Smooth muscle cell (in vitro differentiated cells): ENCODE measurements around the gene APH1A. TPM values are rescaled to one million over a fixed set of nuclear protein-coding genes. Genes with fewer than 3 reads are reported as not detected.

Experiments used
- DNase-seq: peaks from one replicate; lab custom pipeline; 2025; ENCODE audit not compliant: unreplicated experiment; lab: John Stamatoyannopoulos, UW
- H2AFZ ChIP-seq: fragments of 200-600 bp; sonication (generic); 2 replicates; pipeline ENCODE4 v1.6.0; 2016; ENCODE audit warnings: antibody characterized with exemption, low read depth, mild to moderate bottlenecking
- H3F3A ChIP-seq: fragments of 200-600 bp; sonication (generic); 2 replicates; pipeline ENCODE4 v1.6.0; 2017; ENCODE audit warnings: antibody characterized with exemption, low read depth
- H3K27ac ChIP-seq: fragments of 200-600 bp; sonication (generic); 2 replicates; pipeline ENCODE4 v1.5.1; 2016; ENCODE audit warnings: low read depth, mild to moderate bottlenecking
- H3K27me3 ChIP-seq: fragments of 200-600 bp; sonication (generic); 2 replicates; pipeline ENCODE4 v1.6.1; 2016; ENCODE audit warnings: low read depth, mild to moderate bottlenecking
- H3K36me3 ChIP-seq: fragments of 200-600 bp; sonication (generic); 2 replicates; pipeline ENCODE4 v1.5.1; 2016; ENCODE audit warnings: low read depth
- H3K4me1 ChIP-seq: fragments of 200-600 bp; sonication (generic); 2 replicates; pipeline ENCODE4 v1.5.1; 2016; ENCODE audit warnings: low read depth
- H3K4me2 ChIP-seq: fragments of 200-600 bp; sonication (generic); 2 replicates; pipeline ENCODE4 v1.6.0; 2016; ENCODE audit warnings: mild to moderate bottlenecking
- H3K4me3 ChIP-seq: fragments of 200-600 bp; sonication (generic); 2 replicates; pipeline ENCODE4 v1.5.1; 2016; ENCODE audit warnings: mild to moderate bottlenecking
- H3K79me2 ChIP-seq: fragments of 200-600 bp; sonication (generic); 2 replicates; pipeline ENCODE4 v1.6.0; 2016; ENCODE audit warnings: low read depth, mild to moderate bottlenecking
- H3K9ac ChIP-seq: fragments of 200-600 bp; sonication (generic); 2 replicates; pipeline ENCODE4 v1.6.0; 2016; ENCODE audit warnings: low read depth
- H3K9me3 ChIP-seq: fragments of 200-600 bp; sonication (generic); replicated peaks from 2 replicates; pipeline ENCODE4 v1.5.1; 2016; ENCODE audit warnings: low read depth
- H4K20me1 ChIP-seq: fragments of 200-600 bp; sonication (generic); 2 replicates; pipeline ENCODE4 v1.6.0; 2016; ENCODE audit warnings: low read depth
- CTCF ChIP-seq: fragments of 200-600 bp; sonication (generic); IDR thresholded peaks from 2 replicates; pipeline ENCODE4 v1.5.1; 2017; ENCODE audit warnings: borderline replicate concordance, mild to moderate bottlenecking, antibody characterized with exemption; ENCODE audit not compliant: insufficient read depth, poor library complexity, severe bottlenecking
- WGBS: methylation state at CpG from one replicate; pipeline ENCODE4 v1.1.7; 2016; ENCODE audit warnings: low lambda C conversion rate; 5-methylcytosine and 5-hydroxymethylcytosine counted together
- polyA plus RNA-seq: library from polyadenylated mRNA; unstranded; fragments of >200 nt; fragmentation: Nextera tagmentation; extraction: Ambion mirVana; gene quantifications from 2 replicates; pipeline ENCODE4 v1.2.1, GENCODE V29; 2016
- total RNA-seq: library from RNA; depleted of rRNA; stranded (reverse); fragments of >200 nt; gene quantifications from 2 replicates; pipeline ENCODE4 v1.2.3, GENCODE V29; 2014

Gene APH1A
- total and polyA plus RNA-seq, 2 experiments from 2014 or later, result 43.4 to 74.8 TPM

- H2AFZ ChIP-seq, result peak overlapping the region; percentile 77
These were observed 33.4 kb downstream of the APH1A start for GRCh38 chr1:150235294-150235851.

GRCh38 chr1:150234566-150235293, 34.1 kb downstream of the APH1A start:
- Histone ChIP-seq H3K9ac (peak overlapping the region; percentile 81), H3F3A (peaks cover 7% of the 10 kb centered on the region), H3K4me2 (peak overlapping the region; percentile 90), H3K4me1 (peaks cover 14% of the 10 kb centered on the region), H3K79me2 (peaks cover 52% of the 10 kb centered on the region), H3K27me3 (no peaks in the 10 kb centered on the region), H3K36me3 (no peaks in the 10 kb centered on the region), H3K4me3 (peak overlapping the region; percentile 82), H3K9me3 (no peaks in the 10 kb centered on the region), H4K20me1 (peaks cover 13% of the 10 kb centered on the region), H2AFZ (peak overlapping the region; percentile 77), H3K27ac (peak overlapping the region; percentile 68)
- peak; percentile 61 for DNase-seq
- no peak for TF ChIP-seq CTCF
- 1% methylated on average over 75 of the region's 78 CpGs for WGBS

More at GRCh38 chr1:150235294-150235851, 33.4 kb downstream of the APH1A start:
- Histone ChIP-seq H3K9me3 (no peaks in the 10 kb centered on the region), H3K79me2 (peaks cover 47% of the 10 kb centered on the region), H4K20me1 (peaks cover 13% of the 10 kb centered on the region), H3K27ac (peak overlapping the region; percentile 68), H3K36me3 (no peaks in the 10 kb centered on the region), H3K4me1 (peaks cover 14% of the 10 kb centered on the region), H3K4me3 (peak overlapping the region; percentile 82), H3F3A (peaks cover 7% of the 10 kb centered on the region), H3K27me3 (no peaks in the 10 kb centered on the region), H3K9ac (peak overlapping the region; percentile 81), H3K4me2 (peak overlapping the region; percentile 90)
- DNase-seq, result no peak
- 4% methylated on average over 27 of the region's 27 CpGs for WGBS
- no peak for TF ChIP-seq CTCF

- Histone ChIP-seq H3K4me1 (peaks cover 14% of the 10 kb centered on the region), H3K27ac (peak overlapping the region; percentile 68)
- under 1% methylated on average over 9 of the region's 9 CpGs for WGBS
These were observed 34.6 kb downstream of the APH1A start for GRCh38 chr1:150234309-150234565.

More at GRCh38 chr1:150234309-150234565, 34.6 kb downstream of the APH1A start:
- Histone ChIP-seq H3K36me3 (no peaks in the 10 kb centered on the region), H3K27me3 (no peaks in the 10 kb centered on the region), H3K9me3 (no peaks in the 10 kb centered on the region), H2AFZ (peak overlapping the region; percentile 77), H3K79me2 (peaks cover 52% of the 10 kb centered on the region), H3K4me3 (peak overlapping the region; percentile 82), H4K20me1 (peaks cover 13% of the 10 kb centered on the region), H3K4me2 (peak overlapping the region; percentile 90), H3K9ac (peak overlapping the region; percentile 81), H3F3A (peaks cover 7% of the 10 kb centered on the region)
- no peak for DNase-seq
- TF ChIP-seq CTCF, result no peak
